Ramos (cell line): Measurements from ENCODE around the gene PDZD7.
"Not testable (repeated sequence)": the region's sequence is repeated elsewhere in the genome, so short reads cannot be mapped to it uniquely, and the experiment has no call there.

Experiments used
- in situ Hi-C: fragments of 300-500 bp; cut with MboI; formaldehyde crosslinking; loops from one replicate; pipeline ENCODE4 v1.14.3; 2022; ENCODE audit warnings: low sequenced_read_pairs; ENCODE audit not compliant: unreplicated experiment

PDZD7 gene

GRCh38 chr10:100988166-100988565 is 42.8 kb downstream of the PDZD7 start:
- in situ Hi-C loops, result no loop called here

DNA sequence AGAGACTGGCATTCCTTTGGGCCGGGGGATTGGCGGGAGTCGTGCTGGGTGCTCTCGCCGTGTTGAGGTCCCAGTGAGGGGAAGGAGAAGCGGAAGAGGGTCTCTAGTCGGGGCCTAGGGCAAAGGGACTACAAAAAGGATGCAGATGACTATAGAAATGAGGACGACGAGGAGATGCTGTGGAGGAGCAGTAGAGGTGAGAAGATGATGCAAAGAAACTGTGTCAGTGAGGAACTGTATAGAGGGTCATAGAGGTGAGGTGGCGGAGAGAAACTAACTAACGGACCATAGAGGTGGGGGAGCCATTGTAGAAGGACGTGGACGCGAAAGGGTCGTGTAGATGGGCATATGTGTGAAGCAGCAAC is 43.3 kb downstream of the PDZD7 start:
- in situ Hi-C loops, result no loop called here

- in situ Hi-C loops, result no loop called here
Measured at GRCh38 chr10:100986952-100987684, 43.8 kb downstream of the PDZD7 start, which contains the start of the genes MRPL43 and TWNK. TSS of gene MRPL43 (minus strand) at chr10:100987497. CDS start at chr10:100987443, 54 bp downstream. TSS of gene TWNK (plus strand) at chr10:100987543. CDS start at chr10:100988211, 668 bp downstream.

GRCh38 chr10:100986623-100986951 is 44.3 kb downstream of the PDZD7 start:
- in situ Hi-C loops, result no loop called here

- in situ Hi-C loops, result no loop called here
Measured at GRCh38 chr10:100985336-100985735, 45.6 kb downstream of the PDZD7 start.

DNA sequence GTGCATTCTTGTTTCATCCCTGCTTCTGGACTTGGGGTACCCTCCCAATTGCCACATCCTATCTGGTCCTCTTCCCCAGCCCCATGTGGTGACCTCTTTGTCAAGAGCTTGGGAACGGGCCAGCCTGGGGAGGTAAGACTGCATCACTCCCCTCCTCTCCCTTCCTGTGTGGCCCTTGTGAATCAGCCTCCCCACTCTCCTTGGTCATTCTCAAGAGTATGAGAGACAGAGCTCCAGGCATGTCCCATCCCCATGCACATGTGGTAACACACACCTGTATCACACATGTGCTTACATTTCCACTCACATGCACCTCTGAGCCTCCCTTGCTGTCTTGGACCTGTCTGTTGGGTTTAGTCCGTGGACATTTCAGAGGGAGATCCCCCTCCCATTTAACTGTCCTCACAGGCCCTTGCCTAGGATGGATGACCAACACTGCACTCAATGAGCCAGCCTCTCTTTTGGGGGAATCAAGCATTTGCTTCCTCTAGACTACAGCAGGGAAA is 46.2 kb downstream of the PDZD7 start:
- in situ Hi-C loops, result no loop called here

- in situ Hi-C loops, result no loop called here
Measured at GRCh38 chr10:100983868-100984671, 46.9 kb downstream of the PDZD7 start.

DNA sequence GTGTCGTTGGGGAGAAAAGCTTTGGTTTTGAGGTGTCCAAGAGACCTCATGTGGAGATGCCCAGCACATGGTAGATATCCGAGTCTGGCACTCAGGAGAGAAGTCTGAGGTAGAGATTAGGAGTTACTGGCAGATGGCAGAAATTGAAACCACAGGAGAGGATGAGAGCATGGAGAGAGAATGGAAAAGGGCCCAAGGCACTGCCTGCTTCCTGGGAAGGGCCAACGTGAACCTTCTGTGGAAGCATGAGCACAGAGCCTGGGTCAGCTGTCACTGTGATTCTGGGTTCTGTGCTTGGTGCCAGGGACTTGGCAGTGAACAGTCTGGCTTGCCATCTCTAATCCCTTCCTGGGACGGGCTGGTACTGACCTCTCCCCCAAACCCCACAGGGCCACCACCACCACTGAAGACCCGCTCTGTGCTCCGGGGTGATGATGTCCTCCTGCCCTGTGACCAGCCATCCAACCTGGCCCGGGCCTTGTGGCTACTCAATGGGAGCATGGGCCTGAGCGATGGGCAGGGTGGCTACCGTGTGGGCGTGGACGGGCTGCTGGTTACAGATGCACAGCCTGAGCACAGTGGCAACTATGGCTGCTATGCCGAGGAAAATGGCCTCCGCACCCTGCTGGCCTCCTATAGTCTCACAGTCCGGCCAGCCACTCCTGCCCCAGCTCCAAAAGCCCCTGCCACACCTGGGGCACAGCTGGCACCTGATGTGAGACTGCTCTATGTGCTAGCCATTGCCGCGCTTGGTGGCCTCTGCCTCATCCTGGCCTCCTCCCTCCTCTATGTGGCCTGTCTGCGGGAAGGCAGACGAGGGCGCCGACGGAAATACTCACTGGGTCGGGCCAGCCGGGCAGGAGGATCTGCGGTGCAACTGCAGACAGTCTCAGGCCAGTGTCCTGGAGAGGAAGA is 47.8 kb downstream of the PDZD7 start:
- in situ Hi-C loops, result no loop called here

DNA sequence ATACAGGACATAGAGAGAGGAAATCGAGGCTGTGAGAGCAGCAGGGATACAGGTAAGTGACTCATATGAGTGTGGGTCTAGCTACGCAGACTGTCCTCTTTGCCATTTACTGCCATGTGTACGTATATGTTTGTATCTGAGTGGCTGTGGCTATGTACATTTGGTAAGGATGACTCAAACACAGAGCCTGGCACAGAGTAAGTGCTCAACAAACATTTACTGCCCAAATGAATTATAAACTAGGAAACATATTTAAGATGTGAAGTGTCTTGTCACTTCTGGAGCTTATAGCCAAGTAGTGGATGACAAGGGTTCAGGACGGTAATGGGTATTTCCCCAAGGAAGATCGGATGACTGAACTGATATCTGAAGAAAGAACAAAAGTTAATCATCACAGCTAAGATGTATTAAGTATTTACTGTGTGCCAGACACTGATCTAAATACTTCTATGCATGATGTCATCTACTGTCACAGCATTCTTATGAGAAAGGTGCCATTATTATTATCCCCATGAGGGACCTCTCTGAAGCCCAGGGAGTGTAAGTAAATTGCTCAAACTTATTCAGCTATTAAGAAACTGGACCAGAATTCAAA is 49.7 kb downstream of the PDZD7 start:
- in situ Hi-C loops, result no loop called here

DNA sequence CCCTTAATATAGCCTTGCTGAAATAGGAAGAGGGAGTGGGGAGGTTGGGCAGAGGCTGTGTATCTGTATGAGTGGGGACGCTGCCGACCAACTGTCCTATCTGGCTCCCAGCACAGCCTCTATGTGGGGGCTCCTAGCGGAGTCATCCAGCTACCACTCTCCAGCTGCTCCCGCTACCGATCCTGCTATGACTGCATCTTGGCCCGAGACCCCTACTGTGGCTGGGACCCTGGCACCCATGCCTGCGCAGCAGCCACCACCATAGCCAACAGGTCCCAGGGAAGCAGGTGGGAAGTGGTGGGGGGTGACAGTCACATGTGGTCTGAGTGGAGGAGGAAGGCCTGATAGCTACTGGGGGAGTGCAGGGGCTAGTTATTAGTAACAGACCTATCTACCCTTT is 50.2 kb downstream of the PDZD7 start:
- in situ Hi-C loops, result no loop called here

- in situ Hi-C loops, result no loop called here
Measured at GRCh38 chr10:100980311-100980710, 50.6 kb downstream of the PDZD7 start.

GRCh38 chr10:100979791-100980272 is 51.1 kb downstream of the PDZD7 start:
- in situ Hi-C loops, result no loop called here

DNA sequence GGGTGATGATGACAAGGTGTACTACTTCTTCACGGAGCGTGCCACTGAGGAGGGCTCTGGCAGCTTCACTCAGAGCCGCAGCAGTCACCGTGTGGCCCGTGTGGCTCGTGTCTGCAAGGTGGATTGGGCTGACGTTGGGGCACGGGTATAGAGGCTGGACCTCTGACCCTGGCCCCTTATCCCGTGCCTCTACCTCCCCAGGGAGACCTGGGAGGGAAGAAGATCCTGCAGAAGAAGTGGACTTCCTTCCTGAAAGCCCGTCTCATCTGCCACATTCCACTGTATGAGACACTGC is 52.1 kb downstream of the PDZD7 start:
- in situ Hi-C loops, result no loop called here

GRCh38 chr10:100978121-100978900 is 52.6 kb downstream of the PDZD7 start:
- in situ Hi-C loops, result no loop called here

- in situ Hi-C loops, result no loop called here
Measured at GRCh38 chr10:100977436-100977835, 53.5 kb downstream of the PDZD7 start.

DNA sequence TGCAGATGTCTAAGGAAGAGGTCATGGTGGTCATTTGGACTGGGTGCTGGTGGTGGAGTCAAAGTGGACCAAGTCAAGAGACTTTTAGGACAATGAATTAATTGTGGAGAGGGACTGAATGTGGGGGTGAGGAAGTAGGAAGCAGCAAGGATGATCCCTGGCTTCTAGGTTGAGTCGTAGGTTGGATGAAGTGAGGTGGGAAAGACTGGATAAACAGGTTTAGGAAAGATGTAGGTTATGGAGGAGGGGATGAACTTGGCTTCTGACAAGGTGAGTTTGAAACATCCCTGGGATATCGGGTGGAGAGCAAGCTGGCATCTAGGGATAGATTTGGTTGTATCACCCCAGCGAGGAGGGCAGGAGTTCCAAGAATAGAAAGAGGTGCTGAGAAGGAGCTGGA is 54.0 kb downstream of the PDZD7 start:
- in situ Hi-C loops, result no loop called here

- in situ Hi-C loops, result not testable (repeated sequence)
Measured at GRCh38 chr10:100975397-100975796, 55.5 kb downstream of the PDZD7 start.

- in situ Hi-C loops, result no loop called here
Measured at GRCh38 chr10:100972904-100973535, 57.9 kb downstream of the PDZD7 start.
